ENCODE measurements around the gene SLC25A51.

The SLC25A51 gene

GRCh38 chr9:37937366-37937765 is 33.4 kb upstream of the SLC25A51 start:
- Histone ChIP-seq H3K4me1 (ENCODE audit: control insufficient read depth, insufficient read depth, low read length, poor library complexity, severe bottlenecking) (no peaks in the 10 kb centered on the region), H3K27ac (ENCODE audit: insufficient read depth, low read length, poor library complexity, severe bottlenecking) (no peak overlapping the region), H3K36me3 (ENCODE audit: control insufficient read depth, insufficient read depth, low read length) (no peaks in the 10 kb centered on the region)

GRCh38 chr9:37936965-37937364 is 33.0 kb upstream of the SLC25A51 start:
- Histone ChIP-seq H3K4me3 (ENCODE audit: insufficient read depth, low read depth, low read length, poor library complexity, severe bottlenecking) (no peak overlapping the region), H3K27me3 (replicated peaks; ENCODE audit: control insufficient read depth, insufficient read depth, low read length, poor library complexity, severe bottlenecking) (no peaks in the 10 kb centered on the region), H3K4me1 (ENCODE audit: control insufficient read depth, insufficient read depth, low read length, poor library complexity, severe bottlenecking) (no peaks in the 10 kb centered on the region), H3K36me3 (ENCODE audit: control insufficient read depth, insufficient read depth, low read length) (no peaks in the 10 kb centered on the region), H3K9me3 (ENCODE audit: control insufficient read depth, low read length) (no peaks in the 10 kb centered on the region), H3K27ac (ENCODE audit: insufficient read depth, low read length, poor library complexity, severe bottlenecking) (no peak overlapping the region)
- no peak for DNase-seq

More at GRCh38 chr9:37937366-37937765, 33.4 kb upstream of the SLC25A51 start:
- Histone ChIP-seq H3K27me3 (replicated peaks; ENCODE audit: control insufficient read depth, insufficient read depth, low read length, poor library complexity, severe bottlenecking) (no peaks in the 10 kb centered on the region), H3K9me3 (ENCODE audit: control insufficient read depth, low read length) (no peaks in the 10 kb centered on the region), H3K4me3 (ENCODE audit: insufficient read depth, low read depth, low read length, poor library complexity, severe bottlenecking) (no peak overlapping the region)
- no peak for DNase-seq

GRCh38 chr9:37936376-37936775 is 32.4 kb upstream of the SLC25A51 start:
- Histone ChIP-seq H3K9me3 (ENCODE audit: control insufficient read depth, low read length) (no peaks in the 10 kb centered on the region), H3K36me3 (ENCODE audit: control insufficient read depth, insufficient read depth, low read length) (no peaks in the 10 kb centered on the region), H3K4me3 (ENCODE audit: insufficient read depth, low read depth, low read length, poor library complexity, severe bottlenecking) (no peak overlapping the region), H3K27ac (ENCODE audit: insufficient read depth, low read length, poor library complexity, severe bottlenecking) (no peak overlapping the region), H3K27me3 (replicated peaks; ENCODE audit: control insufficient read depth, insufficient read depth, low read length, poor library complexity, severe bottlenecking) (no peaks in the 10 kb centered on the region), H3K4me1 (ENCODE audit: control insufficient read depth, insufficient read depth, low read length, poor library complexity, severe bottlenecking) (no peaks in the 10 kb centered on the region)
- no peak for DNase-seq

- no peak overlapping the region for H3K27ac ChIP-seq (ENCODE audit: insufficient read depth, low read length, poor library complexity, severe bottlenecking)
- H3K27me3 ChIP-seq (replicated peaks; ENCODE audit: control insufficient read depth, insufficient read depth, low read length, poor library complexity, severe bottlenecking): no peaks in the 10 kb centered on the region
- H3K4me3 ChIP-seq (ENCODE audit: insufficient read depth, low read depth, low read length, poor library complexity, severe bottlenecking): no peak overlapping the region
- H3K9me3 ChIP-seq (ENCODE audit: control insufficient read depth, low read length): no peaks in the 10 kb centered on the region
- no peak for DNase-seq
- H3K4me1 ChIP-seq (ENCODE audit: control insufficient read depth, insufficient read depth, low read length, poor library complexity, severe bottlenecking): no peaks in the 10 kb centered on the region
- no peaks in the 10 kb centered on the region for H3K36me3 ChIP-seq (ENCODE audit: control insufficient read depth, insufficient read depth, low read length)
Observed at GRCh38 chr9:37935096-37935495, 31.2 kb upstream of the SLC25A51 start.

- no peak overlapping the region for H3K27ac ChIP-seq (ENCODE audit: insufficient read depth, low read length, poor library complexity, severe bottlenecking)
- no peak overlapping the region for H3K4me3 ChIP-seq (ENCODE audit: insufficient read depth, low read depth, low read length, poor library complexity, severe bottlenecking)
- no peaks in the 10 kb centered on the region for H3K9me3 ChIP-seq (ENCODE audit: control insufficient read depth, low read length)
- DNase-seq: no peak
- no peaks in the 10 kb centered on the region for H3K4me1 ChIP-seq (ENCODE audit: control insufficient read depth, insufficient read depth, low read length, poor library complexity, severe bottlenecking)
- no peaks in the 10 kb centered on the region for H3K36me3 ChIP-seq (ENCODE audit: control insufficient read depth, insufficient read depth, low read length)
- H3K27me3 ChIP-seq (replicated peaks; ENCODE audit: control insufficient read depth, insufficient read depth, low read length, poor library complexity, severe bottlenecking): no peaks in the 10 kb centered on the region
Observed at GRCh38 chr9:37931592-37931991, 27.7 kb upstream of the SLC25A51 start.

- Histone ChIP-seq H3K4me1 (ENCODE audit: control insufficient read depth, insufficient read depth, low read length, poor library complexity, severe bottlenecking) (no peaks in the 10 kb centered on the region), H3K27me3 (replicated peaks; ENCODE audit: control insufficient read depth, insufficient read depth, low read length, poor library complexity, severe bottlenecking) (no peaks in the 10 kb centered on the region), H3K9me3 (ENCODE audit: control insufficient read depth, low read length) (no peaks in the 10 kb centered on the region), H3K4me3 (ENCODE audit: insufficient read depth, low read depth, low read length, poor library complexity, severe bottlenecking) (no peak overlapping the region), H3K36me3 (ENCODE audit: control insufficient read depth, insufficient read depth, low read length) (no peaks in the 10 kb centered on the region), H3K27ac (ENCODE audit: insufficient read depth, low read length, poor library complexity, severe bottlenecking) (no peak overlapping the region)
- DNase-seq: no peak
Observed at GRCh38 chr9:37929441-37929895, 25.5 kb upstream of the SLC25A51 start.

GRCh38 chr9:37928552-37929430 is 24.9 kb upstream of the SLC25A51 start:
- no peak for DNase-seq
- no peaks in the 10 kb centered on the region for H3K9me3 ChIP-seq (ENCODE audit: control insufficient read depth, low read length)
- H3K4me3 ChIP-seq (ENCODE audit: insufficient read depth, low read depth, low read length, poor library complexity, severe bottlenecking): no peak overlapping the region
- H3K27ac ChIP-seq (ENCODE audit: insufficient read depth, low read length, poor library complexity, severe bottlenecking): no peak overlapping the region
- no peaks in the 10 kb centered on the region for H3K4me1 ChIP-seq (ENCODE audit: control insufficient read depth, insufficient read depth, low read length, poor library complexity, severe bottlenecking)
- no peaks in the 10 kb centered on the region for H3K36me3 ChIP-seq (ENCODE audit: control insufficient read depth, insufficient read depth, low read length)
- H3K27me3 ChIP-seq (replicated peaks; ENCODE audit: control insufficient read depth, insufficient read depth, low read length, poor library complexity, severe bottlenecking): no peaks in the 10 kb centered on the region

- Histone ChIP-seq H3K36me3 (ENCODE audit: control insufficient read depth, insufficient read depth, low read length) (no peaks in the 10 kb centered on the region), H3K4me1 (ENCODE audit: control insufficient read depth, insufficient read depth, low read length, poor library complexity, severe bottlenecking) (no peaks in the 10 kb centered on the region), H3K27me3 (replicated peaks; ENCODE audit: control insufficient read depth, insufficient read depth, low read length, poor library complexity, severe bottlenecking) (no peaks in the 10 kb centered on the region), H3K4me3 (ENCODE audit: insufficient read depth, low read depth, low read length, poor library complexity, severe bottlenecking) (no peak overlapping the region), H3K27ac (ENCODE audit: insufficient read depth, low read length, poor library complexity, severe bottlenecking) (no peak overlapping the region), H3K9me3 (ENCODE audit: control insufficient read depth, low read length) (no peaks in the 10 kb centered on the region)
- no peak for DNase-seq
Observed at GRCh38 chr9:37927601-37928551, 23.9 kb upstream of the SLC25A51 start.

GRCh38 chr9:37927132-37927531 is 23.2 kb upstream of the SLC25A51 start:
- H3K4me1 ChIP-seq (ENCODE audit: control insufficient read depth, insufficient read depth, low read length, poor library complexity, severe bottlenecking): no peaks in the 10 kb centered on the region
- DNase-seq: no peak
- H3K4me3 ChIP-seq (ENCODE audit: insufficient read depth, low read depth, low read length, poor library complexity, severe bottlenecking): no peak overlapping the region
- H3K9me3 ChIP-seq (ENCODE audit: control insufficient read depth, low read length): no peaks in the 10 kb centered on the region
- no peaks in the 10 kb centered on the region for H3K27me3 ChIP-seq (replicated peaks; ENCODE audit: control insufficient read depth, insufficient read depth, low read length, poor library complexity, severe bottlenecking)
- no peaks in the 10 kb centered on the region for H3K36me3 ChIP-seq (ENCODE audit: control insufficient read depth, insufficient read depth, low read length)
- no peak overlapping the region for H3K27ac ChIP-seq (ENCODE audit: insufficient read depth, low read length, poor library complexity, severe bottlenecking)

GRCh38 chr9:37926737-37927118 is 22.8 kb upstream of the SLC25A51 start:
- H3K27me3 ChIP-seq (replicated peaks; ENCODE audit: control insufficient read depth, insufficient read depth, low read length, poor library complexity, severe bottlenecking): no peaks in the 10 kb centered on the region
- no peak for DNase-seq
- no peaks in the 10 kb centered on the region for H3K9me3 ChIP-seq (ENCODE audit: control insufficient read depth, low read length)
- no peaks in the 10 kb centered on the region for H3K36me3 ChIP-seq (ENCODE audit: control insufficient read depth, insufficient read depth, low read length)
- H3K27ac ChIP-seq (ENCODE audit: insufficient read depth, low read length, poor library complexity, severe bottlenecking): no peak overlapping the region
- no peaks in the 10 kb centered on the region for H3K4me1 ChIP-seq (ENCODE audit: control insufficient read depth, insufficient read depth, low read length, poor library complexity, severe bottlenecking)
- no peak overlapping the region for H3K4me3 ChIP-seq (ENCODE audit: insufficient read depth, low read depth, low read length, poor library complexity, severe bottlenecking)
